Measurements from ENCODE around the gene CHEK2.

CHEK2 gene

DNA sequence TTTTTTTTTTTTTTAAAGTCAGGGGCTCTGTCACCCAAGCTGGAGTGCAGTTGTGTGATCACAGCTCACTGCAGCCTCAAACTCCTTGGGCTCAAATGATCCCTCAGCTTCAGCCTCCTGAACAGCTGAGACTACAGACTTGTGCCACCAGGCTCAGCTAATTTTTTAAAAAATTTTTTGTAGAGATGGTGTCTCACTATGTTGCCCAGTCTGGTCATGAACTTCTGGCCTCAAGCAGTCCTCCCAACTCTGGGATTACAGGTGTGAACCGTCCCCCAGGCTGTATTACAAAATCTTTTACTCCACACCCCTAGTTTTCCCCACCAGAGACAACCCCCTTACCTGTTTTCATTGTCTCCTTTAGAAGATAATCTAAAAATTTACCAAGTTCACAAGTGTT, 32.8 kb upstream of the CHEK2 start:
- TF ChIP-seq, protein P1, sequence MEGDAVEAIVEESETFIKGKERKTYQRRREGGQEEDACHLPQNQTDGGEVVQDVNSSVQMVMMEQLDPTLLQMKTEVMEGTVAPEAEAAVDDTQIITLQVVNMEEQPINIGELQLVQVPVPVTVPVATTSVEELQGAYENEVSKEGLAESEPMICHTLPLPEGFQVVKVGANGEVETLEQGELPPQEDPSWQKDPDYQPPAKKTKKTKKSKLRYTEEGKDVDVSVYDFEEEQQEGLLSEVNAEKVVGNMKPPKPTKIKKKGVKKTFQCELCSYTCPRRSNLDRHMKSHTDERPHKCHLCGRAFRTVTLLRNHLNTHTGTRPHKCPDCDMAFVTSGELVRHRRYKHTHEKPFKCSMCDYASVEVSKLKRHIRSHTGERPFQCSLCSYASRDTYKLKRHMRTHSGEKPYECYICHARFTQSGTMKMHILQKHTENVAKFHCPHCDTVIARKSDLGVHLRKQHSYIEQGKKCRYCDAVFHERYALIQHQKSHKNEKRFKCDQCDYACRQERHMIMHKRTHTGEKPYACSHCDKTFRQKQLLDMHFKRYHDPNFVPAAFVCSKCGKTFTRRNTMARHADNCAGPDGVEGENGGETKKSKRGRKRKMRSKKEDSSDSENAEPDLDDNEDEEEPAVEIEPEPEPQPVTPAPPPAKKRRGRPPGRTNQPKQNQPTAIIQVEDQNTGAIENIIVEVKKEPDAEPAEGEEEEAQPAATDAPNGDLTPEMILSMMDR (conservative IDR thresholded peaks at IDR 0.05; ENCODE audit: low read depth, low read length), result no peak
- H3K4me3 ChIP-seq (ENCODE audit: low read length), result no peak overlapping the region
- no peak for DNase-seq (ENCODE audit: low read depth)

DNA sequence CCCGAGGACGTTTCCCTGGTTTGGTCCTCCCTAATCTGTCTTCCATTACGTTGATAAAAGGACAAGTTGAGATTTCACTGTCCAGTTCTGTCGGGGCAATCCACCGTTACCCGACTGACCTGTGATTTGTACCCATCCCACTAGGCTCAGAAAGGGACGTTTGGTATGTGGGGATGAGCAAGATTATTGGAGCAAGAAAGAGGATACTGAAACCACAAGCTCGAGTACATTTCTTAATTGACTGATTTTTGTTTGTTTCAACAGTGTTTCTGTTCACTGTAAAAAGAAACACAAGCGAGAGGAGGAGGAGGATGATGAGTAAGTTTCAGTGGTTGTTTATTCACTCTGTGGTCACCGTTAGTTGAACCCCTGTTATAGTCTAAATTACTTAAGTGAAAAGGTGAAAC, 31.8 kb upstream of the CHEK2 start:
- no peak for DNase-seq (ENCODE audit: low read depth)
- peak overlapping the region; percentile 70 for H3K4me3 ChIP-seq (ENCODE audit: low read length)
- TF ChIP-seq, protein P1 (conservative IDR thresholded peaks at IDR 0.05; ENCODE audit: low read depth, low read length), result no peak

DNA sequence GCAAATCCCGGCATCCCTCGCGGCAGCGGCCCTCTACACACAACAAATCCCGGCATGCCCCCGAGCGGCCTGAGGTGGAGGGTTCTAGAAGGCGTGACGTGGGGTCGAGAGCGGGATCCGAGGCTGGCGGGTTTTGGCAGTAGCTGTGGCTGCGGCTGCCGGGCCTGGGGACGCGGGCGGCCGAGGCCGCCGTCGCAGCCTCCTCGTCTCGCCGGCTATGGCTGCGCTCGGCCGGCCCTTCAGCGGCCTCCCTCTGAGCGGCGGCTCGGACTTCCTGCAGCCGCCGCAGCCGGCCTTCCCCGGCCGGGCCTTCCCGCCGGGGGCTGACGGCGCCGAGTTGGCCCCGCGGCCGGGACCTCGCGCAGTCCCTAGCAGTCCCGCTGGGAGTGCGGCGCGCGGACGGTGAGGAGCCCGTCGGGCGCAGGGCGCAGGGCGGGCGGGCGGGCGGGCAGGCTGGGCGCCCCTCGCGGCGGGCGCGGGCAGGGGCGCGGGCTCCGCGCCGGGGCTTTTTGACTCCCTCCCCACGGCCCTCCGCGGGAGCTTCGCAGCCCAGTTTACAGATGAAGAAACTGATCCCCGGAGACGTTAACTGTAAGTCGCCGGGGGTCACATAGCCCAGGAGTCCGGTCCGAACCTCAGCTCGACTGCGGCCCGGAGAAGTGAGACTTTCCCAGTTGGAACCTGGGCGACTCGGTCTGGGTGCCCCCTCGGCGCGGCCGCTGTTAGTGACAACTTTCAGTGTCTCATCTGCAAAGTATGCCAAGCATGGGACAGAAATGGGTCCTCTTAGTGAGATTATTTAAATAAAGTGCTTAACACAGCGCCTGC, 31.2 kb upstream of the CHEK2 start, which contains the start of gene CCDC117:
Gene CCDC117 (plus strand): TSS at position 63 of the 828 bp plus-strand sequence. CDS start 155 bp downstream, at position 218.
- TF ChIP-seq, protein P1 (conservative IDR thresholded peaks at IDR 0.05; ENCODE audit: low read depth, low read length), result no peak
- peak; percentile 88 for DNase-seq (ENCODE audit: low read depth)
- H3K4me3 ChIP-seq (ENCODE audit: low read length), result peak within 1 kb of the TSS; percentile 70

DNA sequence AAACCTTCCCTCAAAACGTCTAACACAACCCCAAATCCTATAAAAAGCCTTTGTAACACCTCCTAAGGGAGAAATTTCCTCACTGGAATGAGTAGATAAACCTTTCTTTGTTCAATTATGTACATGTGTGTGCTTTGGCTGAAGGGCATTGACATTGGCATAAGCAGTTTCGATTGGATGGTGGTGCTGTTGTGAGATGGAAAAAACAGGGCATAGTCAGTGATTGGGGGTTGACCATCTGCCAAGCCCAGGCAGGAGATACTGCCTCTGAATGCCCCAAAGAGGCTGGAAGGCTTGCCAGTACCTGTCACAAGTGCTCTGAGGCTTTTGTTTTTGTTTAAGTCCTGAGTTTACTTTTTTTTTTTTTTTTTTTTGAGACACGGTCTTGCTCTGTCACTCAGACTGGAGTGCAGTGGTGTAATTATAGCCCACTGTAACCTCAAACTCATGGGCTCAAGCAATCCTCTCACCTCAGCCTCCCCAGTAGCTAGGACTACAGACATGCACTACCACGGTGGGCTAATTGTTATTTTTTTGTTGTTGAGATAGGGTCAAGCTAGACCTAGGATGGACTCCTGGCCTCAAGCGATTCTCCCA, 29.7 kb upstream of the CHEK2 start:
- H3K4me3 ChIP-seq (ENCODE audit: low read length), result no peak overlapping the region
- TF ChIP-seq, protein P1 (conservative IDR thresholded peaks at IDR 0.05; ENCODE audit: low read depth, low read length), result no peak
- DNase-seq (ENCODE audit: low read depth), result no peak

DNA sequence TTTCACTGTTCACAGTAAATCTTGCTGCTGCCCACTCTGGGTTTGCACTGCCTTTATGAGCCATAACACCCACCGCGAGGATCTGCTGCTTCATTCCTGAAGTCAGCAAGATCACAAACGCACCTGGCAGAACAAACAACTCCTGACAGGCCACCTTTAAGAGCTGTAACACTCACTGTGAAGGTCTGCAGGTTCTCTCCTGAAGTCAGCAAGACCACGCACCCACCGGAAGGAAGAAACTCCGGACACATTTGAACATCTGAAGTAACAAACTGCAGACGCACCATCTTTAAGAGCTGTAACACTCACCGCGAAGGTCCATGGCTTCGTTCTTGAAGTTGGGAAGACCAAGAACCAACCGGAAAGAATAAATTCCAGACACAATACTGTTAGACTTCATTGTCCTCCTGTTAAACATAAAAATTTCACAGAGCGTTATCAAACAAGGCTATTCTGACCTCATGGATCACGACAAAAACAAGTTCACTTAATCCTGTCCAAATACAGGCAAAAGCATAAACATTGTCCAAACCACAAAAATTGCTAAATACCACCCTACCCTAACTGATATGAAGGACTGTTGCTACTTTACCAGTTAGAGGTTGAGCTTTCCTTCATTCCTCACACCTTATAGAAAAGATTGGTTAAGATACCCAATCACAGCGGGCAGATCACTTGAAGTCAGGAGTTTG, 27.9 kb upstream of the CHEK2 start:
- TF ChIP-seq, protein P1 (conservative IDR thresholded peaks at IDR 0.05; ENCODE audit: low read depth, low read length), result no peak
- no peak for DNase-seq (ENCODE audit: low read depth)
- H3K4me3 ChIP-seq (ENCODE audit: low read length), result no peak overlapping the region

DNA sequence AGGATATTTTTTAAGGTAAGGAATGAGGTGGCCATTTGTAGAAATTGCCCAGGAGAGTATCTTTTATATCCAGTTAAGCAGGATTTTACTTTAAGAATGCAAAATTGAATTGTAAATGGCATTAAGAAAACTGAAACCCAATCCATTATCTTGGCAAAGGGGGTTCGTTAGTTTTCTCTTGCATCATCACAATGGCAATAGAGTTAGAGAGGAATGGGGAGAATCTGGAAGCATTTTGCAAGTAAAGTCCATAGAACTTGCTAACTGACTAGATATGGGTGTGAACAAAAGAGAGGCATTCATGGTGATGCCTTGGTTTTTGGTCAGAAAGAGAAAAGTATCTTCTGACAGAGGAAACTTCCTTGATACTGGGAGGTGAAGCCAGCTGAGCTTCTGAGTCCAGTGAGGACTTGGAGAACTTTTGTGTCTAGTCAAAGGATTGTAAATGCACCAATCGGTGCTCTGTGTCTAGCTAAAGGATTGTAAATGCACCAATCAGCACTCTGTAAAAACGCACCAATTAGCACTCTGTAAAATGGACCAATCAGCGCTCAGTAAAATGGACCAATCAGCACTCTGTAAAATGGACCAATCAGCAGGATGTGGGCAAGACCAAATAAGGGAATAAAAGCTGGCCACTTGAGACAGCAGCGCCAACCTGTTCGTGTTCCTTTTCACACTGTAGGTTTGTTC, 27.2 kb upstream of the CHEK2 start:
- no peak for DNase-seq (ENCODE audit: low read depth)
- TF ChIP-seq, protein P1 (conservative IDR thresholded peaks at IDR 0.05; ENCODE audit: low read depth, low read length), result no peak

More for the DNA sequence above, 27.2 kb upstream of the CHEK2 start:
- H3K4me3 ChIP-seq (ENCODE audit: low read length), result no peak overlapping the region

All from retinal pigment epithelial cell (primary cell).